Erythroblast (primary cell): Measurements from ENCODE around the gene TMSB4X.
"Not testable (repeated sequence)": the region's sequence is repeated elsewhere in the genome, so short reads cannot be mapped to it uniquely, and the experiment has no call there.

Experiments used
- DNase-seq, 2 experiments: peaks; one replicate each; lab custom pipeline; 2025; lab: John Stamatoyannopoulos, UW
- GATA1 ChIP-seq: IDR thresholded peaks from 2 replicates; pipeline ENCODE4 v1.6.1; 2011; ENCODE audit warnings: low read depth, mild to moderate bottlenecking, control low read depth, low read length, moderate library complexity
- POLR2A ChIP-seq: IDR thresholded peaks from 2 replicates; pipeline ENCODE4 v1.6.1; 2011; ENCODE audit warnings: mild to moderate bottlenecking, low read length

The TMSB4X gene

GRCh38 chrX:12974796-12975669 lies at the start of gene TMSB4X:
Gene TMSB4X, plus strand, starts transcription at chrX:12975110.
- peak; percentile 88 to 91 for DNase-seq

GRCh38 chrX:12929701-12930100 lies 45.2 kb upstream of the TMSB4X start:
- peak in 1 of 2 experiments; percentile 17 for DNase-seq

More at GRCh38 chrX:12974796-12975669, at the start of gene TMSB4X:
- peak; percentile 95 for TF ChIP-seq POLR2A
- TF ChIP-seq GATA1, result no peak

GRCh38 chrX:12930150-12930549 lies 44.8 kb upstream of the TMSB4X start:
- no peak for DNase-seq
- TF ChIP-seq GATA1 (no peak), POLR2A (no peak)

More at GRCh38 chrX:12929701-12930100, 45.2 kb upstream of the TMSB4X start:
- TF ChIP-seq POLR2A (no peak), GATA1 (no peak)

- DNase-seq, result no peak
- TF ChIP-seq GATA1 (no peak), POLR2A (no peak)
Measured at GRCh38 chrX:12932244-12932643, 42.7 kb upstream of the TMSB4X start.

- TF ChIP-seq GATA1, result no peak
- TF ChIP-seq POLR2A, result no peak
Measured at GRCh38 chrX:12934850-12935249, 40.1 kb upstream of the TMSB4X start.

GRCh38 chrX:12936947-12937346 lies 38.0 kb upstream of the TMSB4X start:
- TF ChIP-seq GATA1 (no peak), POLR2A (no peak)
- DNase-seq, result peak in 1 of 2 experiments; percentile 0

More at GRCh38 chrX:12934850-12935249, 40.1 kb upstream of the TMSB4X start:
- no peak for DNase-seq

- DNase-seq, result not testable (repeated sequence)
Measured at GRCh38 chrX:12940471-12940870, 34.4 kb upstream of the TMSB4X start.

GRCh38 chrX:12943592-12943991 lies 31.3 kb upstream of the TMSB4X start:
- DNase-seq, result not testable (repeated sequence)

GRCh38 chrX:12944452-12944851 lies 30.5 kb upstream of the TMSB4X start:
- not testable (repeated sequence) for DNase-seq

GRCh38 chrX:12945494-12945893 lies 29.4 kb upstream of the TMSB4X start:
- no peak for TF ChIP-seq GATA1
- TF ChIP-seq POLR2A, result no peak
- DNase-seq, result no peak

- no peak for DNase-seq
- TF ChIP-seq GATA1, result no peak
- no peak for TF ChIP-seq POLR2A
Measured at GRCh38 chrX:12946406-12946805, 28.5 kb upstream of the TMSB4X start.

GRCh38 chrX:12946838-12947544 lies 27.9 kb upstream of the TMSB4X start:
- DNase-seq, result peak; percentile 67 to 86
- TF ChIP-seq GATA1 (no peak), POLR2A (no peak)

GRCh38 chrX:12947545-12948235 lies 27.2 kb upstream of the TMSB4X start:
- no peak for DNase-seq
- TF ChIP-seq GATA1 (no peak), POLR2A (no peak)

- no peak for TF ChIP-seq GATA1
- TF ChIP-seq POLR2A, result no peak
- no peak for DNase-seq
Measured at GRCh38 chrX:12948495-12948894, 26.4 kb upstream of the TMSB4X start.
